SU-DHL-6 (cell line): ENCODE data around the gene TOX2.

Experiments
- H2AFZ ChIP-seq: fragments of 200-600 bp; sonication (generic); 2 replicates; pipeline ENCODE4 v1.6.1; 2014; ENCODE audit warnings: low read depth, mild to moderate bottlenecking, moderate library complexity, mixed read lengths, antibody characterized with exemption, low read length; ENCODE audit not compliant: severe bottlenecking
- H3F3A ChIP-seq: fragments of 200-600 bp; shearing (Covaris generic); 2 replicates; pipeline ENCODE4 v1.6.0; 2016; ENCODE audit warnings: antibody characterized with exemption, mild to moderate bottlenecking; ENCODE audit not compliant: insufficient read depth
- H3K27ac ChIP-seq: fragments of 200-600 bp; sonication (generic); 2 replicates; pipeline ENCODE4 v1.5.1; 2016; ENCODE audit warnings: low read depth, mild to moderate bottlenecking, low read length, moderate library complexity, mixed read lengths
- H3K27me3 ChIP-seq: fragments of 200-600 bp; sonication (generic), shearing (Covaris generic); 2 replicates; pipeline ENCODE4 v1.6.0; 2014; ENCODE audit warnings: mild to moderate bottlenecking, low read length
- H3K36me3 ChIP-seq: fragments of 200-600 bp; sonication (generic); 2 replicates; pipeline ENCODE4 v1.6.1; 2014; ENCODE audit warnings: mild to moderate bottlenecking, low read length, mixed read lengths
- H3K4me2 ChIP-seq: fragments of 300-600, 200-600 bp; shearing (Covaris generic), sonication (generic); 2 replicates; pipeline ENCODE4 v1.6.0; 2014; ENCODE audit warnings: low read length, low read depth, mild to moderate bottlenecking; ENCODE audit not compliant: poor library complexity, severe bottlenecking
- H3K4me3 ChIP-seq: fragments of 200-600 bp; sonication (generic); 2 replicates; pipeline ENCODE4 v1.5.1; 2014; ENCODE audit warnings: antibody characterized with exemption, low read length, mild to moderate bottlenecking, mixed read lengths; ENCODE audit not compliant: insufficient read depth, poor library complexity, severe bottlenecking
- H3K79me2 ChIP-seq: fragments of 200-600 bp; sonication (generic); 2 replicates; pipeline ENCODE4 v1.6.1; 2014; ENCODE audit warnings: mild to moderate bottlenecking, low read length, moderate library complexity; ENCODE audit not compliant: insufficient read depth
- H3K9ac ChIP-seq: fragments of 200-600 bp; sonication (generic); 2 replicates; pipeline ENCODE4 v1.7.0; 2014; ENCODE audit warnings: mild to moderate bottlenecking, low read length
- H3K9me2 ChIP-seq: fragments of 200-600 bp; sonication (generic); replicated peaks from 2 replicates; pipeline ENCODE4 v1.6.1; 2014; ENCODE audit warnings: low read length; ENCODE audit not compliant: insufficient read depth
- H3K9me3 ChIP-seq: fragments of 200-600 bp; sonication (generic); 2 replicates; pipeline ENCODE4 v1.6.1; 2014; ENCODE audit warnings: low read length, mixed read lengths; ENCODE audit not compliant: insufficient read depth
- H4K20me1 ChIP-seq: fragments of 200-600 bp; sonication (generic); 2 replicates; pipeline ENCODE4 v1.6.1; 2014; ENCODE audit warnings: low read depth, mild to moderate bottlenecking, antibody characterized with exemption, low read length, moderate library complexity, mixed read lengths
- EZH2phosphoT487 ChIP-seq: fragments of 200-600 bp; sonication (generic), shearing (Covaris generic); conservative IDR thresholded peaks from 2 replicates; pipeline ENCODE4 v1.6.1; 2018; ENCODE audit warnings: mild to moderate bottlenecking, antibody characterized with exemption, low read length, moderate library complexity, mixed read lengths
- TF ChIP-seq, protein P1 (sequence below): fragments of 200-600 bp; sonication (generic); IDR thresholded peaks from one replicate; pipeline ENCODE4 v1.5.1; 2017; ENCODE audit warnings: antibody characterized with exemption, mild to moderate bottlenecking, low read length, moderate library complexity; ENCODE audit not compliant: insufficient read depth, poor library complexity, severe bottlenecking

Gene TOX2

DNA sequence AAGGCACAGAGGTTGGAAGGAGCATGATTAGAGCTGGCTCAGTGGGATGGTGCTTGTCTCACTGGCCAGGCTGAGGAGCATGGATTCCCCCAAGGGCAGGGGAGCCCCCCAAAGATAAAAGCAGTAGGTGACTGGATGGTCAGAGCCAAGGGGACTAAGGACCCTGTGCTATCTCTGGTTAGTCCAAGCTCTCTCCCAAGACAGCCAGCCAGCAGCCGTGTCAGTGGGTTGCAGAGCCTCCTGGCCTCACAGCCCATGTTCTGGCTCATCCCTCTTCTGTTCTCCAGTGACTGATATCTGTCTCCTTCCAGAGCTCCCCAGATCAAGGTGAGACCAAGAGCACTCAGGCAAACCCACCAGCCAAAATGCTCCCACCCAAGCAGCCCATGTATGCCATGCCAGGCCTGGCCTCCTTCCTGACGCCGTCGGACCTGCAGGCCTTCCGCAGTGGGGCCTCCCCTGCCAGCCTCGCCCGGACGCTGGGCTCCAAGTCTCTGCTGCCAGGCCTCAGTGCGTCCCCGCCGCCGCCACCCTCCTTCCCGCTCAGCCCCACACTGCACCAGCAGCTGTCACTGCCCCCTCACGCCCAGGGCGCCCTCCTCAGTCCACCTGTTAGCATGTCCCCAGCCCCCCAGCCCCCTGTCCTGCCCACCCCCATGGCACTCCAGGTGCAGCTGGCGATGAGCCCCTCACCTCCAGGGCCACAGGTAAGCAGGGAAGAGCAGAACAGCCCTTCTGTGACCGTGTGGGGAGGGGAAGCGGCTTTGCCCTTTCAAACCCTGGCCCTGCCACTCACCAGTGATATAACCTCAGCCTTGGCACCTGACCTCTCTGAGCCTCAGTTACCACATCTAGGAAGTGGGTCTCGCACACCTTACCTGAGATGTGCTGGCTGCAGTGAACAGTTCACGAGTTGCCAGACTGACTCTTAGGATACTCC lies 151.0 kb downstream of the TOX2 start:
- no peaks in the 10 kb centered on the region for H3K9me3 ChIP-seq
- H3K4me3 ChIP-seq, result no peak overlapping the region
- no peak overlapping the region for H2AFZ ChIP-seq
- no peaks in the 10 kb centered on the region for H3K36me3 ChIP-seq
- H3K9me2 ChIP-seq, result no peaks in the 10 kb centered on the region
- H3K9ac ChIP-seq, result no peak overlapping the region
- no peaks in the 10 kb centered on the region for H4K20me1 ChIP-seq
- no peak overlapping the region for H3K27ac ChIP-seq
- TF ChIP-seq, protein P1, sequence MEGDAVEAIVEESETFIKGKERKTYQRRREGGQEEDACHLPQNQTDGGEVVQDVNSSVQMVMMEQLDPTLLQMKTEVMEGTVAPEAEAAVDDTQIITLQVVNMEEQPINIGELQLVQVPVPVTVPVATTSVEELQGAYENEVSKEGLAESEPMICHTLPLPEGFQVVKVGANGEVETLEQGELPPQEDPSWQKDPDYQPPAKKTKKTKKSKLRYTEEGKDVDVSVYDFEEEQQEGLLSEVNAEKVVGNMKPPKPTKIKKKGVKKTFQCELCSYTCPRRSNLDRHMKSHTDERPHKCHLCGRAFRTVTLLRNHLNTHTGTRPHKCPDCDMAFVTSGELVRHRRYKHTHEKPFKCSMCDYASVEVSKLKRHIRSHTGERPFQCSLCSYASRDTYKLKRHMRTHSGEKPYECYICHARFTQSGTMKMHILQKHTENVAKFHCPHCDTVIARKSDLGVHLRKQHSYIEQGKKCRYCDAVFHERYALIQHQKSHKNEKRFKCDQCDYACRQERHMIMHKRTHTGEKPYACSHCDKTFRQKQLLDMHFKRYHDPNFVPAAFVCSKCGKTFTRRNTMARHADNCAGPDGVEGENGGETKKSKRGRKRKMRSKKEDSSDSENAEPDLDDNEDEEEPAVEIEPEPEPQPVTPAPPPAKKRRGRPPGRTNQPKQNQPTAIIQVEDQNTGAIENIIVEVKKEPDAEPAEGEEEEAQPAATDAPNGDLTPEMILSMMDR, result no peak
- no peak for TF ChIP-seq EZH2phosphoT487
- H3F3A ChIP-seq, result no peaks in the 10 kb centered on the region
- H3K79me2 ChIP-seq, result no peaks in the 10 kb centered on the region
- no peak overlapping the region for H3K4me2 ChIP-seq
- H3K27me3 ChIP-seq, result no peaks in the 10 kb centered on the region

GRCh38 chr20:44066645-44067606 lies 152.3 kb downstream of the TOX2 start:
- Histone ChIP-seq H3K27me3 (no peaks in the 10 kb centered on the region), H3K9me3 (no peaks in the 10 kb centered on the region), H3F3A (no peaks in the 10 kb centered on the region), H3K9me2 (no peaks in the 10 kb centered on the region), H4K20me1 (no peaks in the 10 kb centered on the region), H2AFZ (no peak overlapping the region), H3K4me2 (no peak overlapping the region), H3K36me3 (no peaks in the 10 kb centered on the region), H3K27ac (no peak overlapping the region), H3K9ac (no peak overlapping the region), H3K79me2 (no peaks in the 10 kb centered on the region), H3K4me3 (no peak overlapping the region)
- no peak for TF ChIP-seq EZH2phosphoT487
- TF ChIP-seq, protein P1, result no peak

GRCh38 chr20:44067650-44068081 lies 153.0 kb downstream of the TOX2 start:
- no peak overlapping the region for H3K27ac ChIP-seq
- no peak overlapping the region for H3K4me3 ChIP-seq
- TF ChIP-seq, protein P1, result no peak
- TF ChIP-seq EZH2phosphoT487, result no peak
- H3K9ac ChIP-seq, result no peak overlapping the region
- H3K4me2 ChIP-seq, result no peak overlapping the region
- no peak overlapping the region for H2AFZ ChIP-seq
- no peaks in the 10 kb centered on the region for H3F3A ChIP-seq
- no peaks in the 10 kb centered on the region for H3K9me3 ChIP-seq
- H4K20me1 ChIP-seq, result no peaks in the 10 kb centered on the region
- H3K27me3 ChIP-seq, result no peaks in the 10 kb centered on the region
- no peaks in the 10 kb centered on the region for H3K79me2 ChIP-seq
- no peaks in the 10 kb centered on the region for H3K36me3 ChIP-seq
- H3K9me2 ChIP-seq, result no peaks in the 10 kb centered on the region
